GM19438 (cell line): ENCODE results near the gene PXT1.
"Not testable (repeated sequence)": the region's sequence is repeated elsewhere in the genome, so short reads cannot be mapped to it uniquely, and the experiment has no call there.

Experiments used
- ATAC-seq: cut with Tn5 transposase; IDR thresholded peaks from one replicate; pipeline ENCODE4 v1.9.1; 2021; ENCODE audit warnings: low read depth; ENCODE audit not compliant: unreplicated experiment

The PXT1 gene

DNA sequence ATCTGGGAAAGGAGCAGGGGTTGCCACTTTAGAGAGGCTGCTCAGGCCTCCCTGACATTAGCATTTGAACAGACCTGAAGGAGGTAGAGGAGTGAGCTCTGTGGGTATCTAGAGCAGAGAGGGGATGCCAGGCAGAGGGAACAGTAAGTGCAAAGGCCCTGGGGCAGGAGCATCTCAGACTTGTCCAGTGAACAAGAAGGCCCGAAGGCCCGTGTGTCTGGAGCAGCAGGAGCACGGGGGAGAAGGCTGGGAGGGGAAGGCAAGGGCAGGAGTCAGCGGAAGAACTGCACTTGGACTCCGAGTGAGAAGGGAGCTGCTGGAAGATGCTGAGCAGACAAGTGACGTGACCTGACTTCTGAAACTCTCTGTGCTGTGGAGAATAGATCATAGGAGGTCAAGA is 70.6 kb downstream of the PXT1 start:
- no peak for ATAC-seq

DNA sequence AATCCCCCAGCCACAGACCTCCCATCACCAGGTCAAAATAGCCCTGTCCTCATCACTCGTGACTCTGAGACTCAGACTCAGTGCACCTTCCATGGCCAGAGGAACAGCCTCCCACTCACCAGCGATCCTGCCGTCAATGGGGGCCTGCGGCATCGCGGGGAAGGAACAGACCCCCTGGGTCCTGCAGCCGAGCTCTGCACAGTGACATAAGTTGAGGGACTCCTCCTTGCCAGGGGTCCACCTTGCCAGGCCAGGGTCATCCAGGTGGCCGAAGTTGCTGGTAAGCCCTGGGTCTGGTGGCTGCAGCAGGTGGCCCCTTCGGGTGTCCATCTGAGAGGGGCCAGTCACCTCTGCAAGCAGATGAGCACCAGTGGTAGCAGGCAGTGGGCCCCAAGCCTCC is 71.4 kb downstream of the PXT1 start:
- no peak for ATAC-seq

DNA sequence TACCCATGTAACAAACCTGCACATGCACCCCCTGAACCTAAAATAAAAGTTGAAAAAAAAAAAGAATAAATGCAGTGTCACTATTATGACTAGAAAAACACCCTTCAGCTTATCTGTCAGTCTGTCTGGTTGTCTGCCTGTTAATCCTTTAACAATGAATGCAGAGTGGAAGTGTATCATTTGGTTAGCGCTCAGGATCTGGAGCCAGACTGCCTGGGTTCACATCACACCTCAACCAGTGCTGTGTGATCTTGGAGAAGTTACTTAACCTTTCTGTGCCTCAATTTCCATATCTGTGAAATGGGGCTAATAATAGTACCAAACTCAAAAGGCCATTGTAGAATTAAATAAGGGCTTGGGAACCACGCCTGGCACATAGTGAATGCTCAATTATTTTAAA is 72.0 kb downstream of the PXT1 start:
- ATAC-seq = no peak

DNA sequence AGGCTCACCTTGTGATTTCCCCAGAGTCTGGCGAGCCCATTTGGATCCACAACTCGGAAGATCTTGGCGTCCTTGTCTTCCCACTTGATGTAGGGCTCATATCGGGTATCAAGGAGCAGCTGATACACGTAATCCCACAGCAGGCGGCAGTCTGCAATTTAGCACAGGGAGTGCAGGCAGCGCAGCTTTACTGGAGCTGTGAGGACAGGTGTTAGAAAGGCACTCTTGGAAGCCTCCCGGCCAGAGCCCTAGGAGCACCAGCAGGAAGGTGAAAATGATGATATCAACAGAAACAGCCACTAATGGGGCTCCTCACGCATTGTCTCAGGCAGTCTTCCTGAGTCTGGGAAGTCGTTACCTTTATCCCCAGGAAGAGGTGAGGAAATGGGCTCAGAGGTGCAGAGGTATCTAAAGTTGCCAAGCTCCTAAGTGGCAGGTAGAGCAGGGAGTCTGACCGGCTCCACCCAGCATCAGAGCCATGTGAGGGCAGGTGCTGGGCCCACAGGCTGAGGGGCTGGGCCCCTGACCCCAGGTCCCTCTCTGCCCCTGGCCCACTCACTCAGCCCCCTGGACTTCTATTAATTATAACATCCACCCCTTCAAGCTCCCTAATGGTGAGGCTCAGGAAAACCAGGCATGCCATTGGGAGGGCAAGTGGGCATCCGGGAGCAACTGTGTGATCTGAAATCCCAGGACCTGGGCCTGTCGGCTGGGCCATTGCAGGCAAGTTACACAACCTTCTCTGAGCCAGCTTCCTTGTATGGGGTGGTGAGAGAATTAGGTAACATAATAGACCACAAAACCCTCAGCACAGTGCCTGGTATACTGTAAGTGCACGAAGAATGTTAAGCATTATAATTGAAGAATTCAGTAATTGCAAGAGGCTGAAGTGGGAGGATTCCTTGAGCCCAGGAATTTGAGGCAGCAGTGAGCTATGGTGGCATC is 73.5 kb downstream of the PXT1 start:
- ATAC-seq = no peak

DNA sequence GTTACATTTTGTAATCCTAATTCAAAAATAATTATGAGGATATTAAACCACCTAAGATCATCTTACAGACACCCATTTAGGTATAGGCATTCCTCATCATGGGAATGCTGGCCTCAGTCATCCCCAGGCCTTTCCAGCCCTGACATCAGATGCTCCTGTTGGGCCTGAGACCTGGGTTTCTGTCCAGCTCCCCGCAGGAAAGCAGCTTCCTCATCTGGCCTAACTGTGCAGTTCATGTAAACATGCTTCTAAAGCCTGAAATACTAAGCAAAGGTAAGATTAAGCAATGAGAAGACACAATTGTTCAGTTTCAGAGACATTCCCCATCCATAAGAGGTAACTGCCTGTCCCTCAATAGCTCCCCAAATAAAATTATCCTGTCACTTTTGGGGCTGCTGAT is 74.2 kb downstream of the PXT1 start:
- ATAC-seq = no peak

DNA sequence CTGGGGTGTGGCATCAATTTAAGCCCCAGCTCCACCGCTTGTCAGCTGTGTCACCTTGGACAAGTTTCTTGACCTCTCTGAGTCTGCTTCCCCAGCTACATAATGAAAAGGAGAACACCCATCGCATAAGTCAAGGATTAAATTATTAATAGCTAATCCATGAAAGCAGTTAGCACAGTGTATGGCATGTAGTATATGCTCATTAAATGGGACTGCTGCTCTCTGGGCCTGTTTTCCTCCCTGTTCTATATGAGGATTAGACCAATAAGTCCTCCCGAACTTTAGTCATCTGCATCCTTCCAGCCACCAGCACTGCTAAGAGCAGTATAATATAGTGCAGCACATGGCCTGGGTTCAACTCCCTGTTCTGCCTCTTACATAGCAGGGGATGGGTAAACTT is 74.9 kb downstream of the PXT1 start:
- no peak for ATAC-seq

DNA sequence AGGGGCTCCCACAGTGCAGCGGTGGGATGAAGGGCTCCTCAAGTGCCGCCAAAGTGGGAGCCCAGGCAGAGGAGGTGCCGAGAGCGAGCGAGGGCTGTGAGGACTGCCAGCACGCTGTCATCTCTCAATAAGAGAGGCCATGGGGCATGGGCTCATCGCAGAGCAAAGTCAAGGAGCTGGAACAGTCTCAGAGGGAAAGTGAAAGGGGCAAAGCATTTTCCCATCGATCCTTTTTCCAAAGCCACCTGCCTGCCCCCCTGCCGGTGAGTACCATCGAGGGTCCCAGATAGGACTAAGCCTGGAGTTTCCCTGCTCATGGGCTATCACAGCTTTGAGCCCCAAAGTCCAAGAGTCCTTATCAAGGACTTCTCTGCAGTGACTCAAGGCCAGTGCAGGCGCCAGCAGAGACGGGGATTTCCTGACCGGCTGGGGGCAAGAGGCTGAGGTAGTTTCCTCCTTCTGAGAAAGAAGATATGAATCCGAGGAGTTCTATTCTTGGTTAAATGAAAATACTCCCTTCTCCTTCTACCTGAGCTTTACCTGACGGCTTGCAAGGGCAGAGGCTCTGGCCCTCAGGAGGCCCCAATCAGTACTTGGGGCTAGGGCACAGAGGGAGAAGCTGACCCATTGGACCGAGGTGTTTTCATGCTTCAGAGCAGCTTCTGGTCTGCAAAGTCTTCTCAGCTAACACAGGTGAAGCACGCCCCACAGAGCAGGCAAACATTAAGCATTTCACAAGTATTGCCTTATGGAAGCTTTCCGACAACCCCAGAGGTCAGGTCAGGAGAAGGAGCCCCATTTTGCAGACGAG is 77.8 kb downstream of the PXT1 start:
- ATAC-seq = no peak

- not testable (repeated sequence) for ATAC-seq
These were observed 78.5 kb downstream of the PXT1 start for GRCh38 chr6:36364061-36364635.

GRCh38 chr6:36363371-36363752 is 79.3 kb downstream of the PXT1 start:
- ATAC-seq = not testable (repeated sequence)

DNA sequence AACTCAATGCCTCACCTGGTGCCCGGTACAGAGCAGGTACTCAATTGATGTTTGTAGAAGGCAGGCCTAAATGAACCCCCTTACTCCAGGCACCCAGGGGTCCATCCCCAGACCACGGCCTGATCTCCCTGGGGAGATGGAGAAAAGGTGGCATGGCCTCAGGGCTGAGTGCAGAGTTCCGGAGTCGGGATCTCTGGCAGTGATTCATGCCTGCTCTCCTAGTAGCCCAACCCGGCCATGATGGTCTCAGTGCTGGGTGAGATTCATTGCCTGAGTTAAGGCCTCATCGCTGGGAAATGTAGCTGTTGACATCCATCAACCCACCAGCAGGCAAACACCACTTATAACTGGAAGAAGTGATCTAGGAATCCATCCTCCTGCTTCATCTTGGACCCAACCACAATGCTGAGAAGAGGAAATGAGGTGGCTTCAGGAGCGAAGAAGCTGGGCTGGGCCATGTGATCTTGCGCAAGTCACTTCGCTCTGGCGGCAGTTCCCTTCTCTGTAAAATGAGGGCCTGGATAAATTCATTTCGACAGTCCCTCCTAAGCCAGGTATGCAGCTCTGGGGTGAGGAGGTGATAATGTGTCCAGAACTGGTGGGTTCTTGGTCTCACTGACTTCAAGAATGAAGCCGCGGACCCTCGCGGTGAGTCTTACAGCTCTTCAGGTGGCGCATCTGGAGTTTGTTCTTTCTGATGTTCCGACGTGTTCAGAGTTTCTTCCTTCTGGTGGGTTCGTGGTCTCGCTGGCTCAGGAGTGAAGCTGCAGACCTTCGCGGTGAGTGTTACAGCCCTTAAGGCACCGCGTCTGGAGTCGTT is 79.9 kb downstream of the PXT1 start:
- ATAC-seq = no peak

DNA sequence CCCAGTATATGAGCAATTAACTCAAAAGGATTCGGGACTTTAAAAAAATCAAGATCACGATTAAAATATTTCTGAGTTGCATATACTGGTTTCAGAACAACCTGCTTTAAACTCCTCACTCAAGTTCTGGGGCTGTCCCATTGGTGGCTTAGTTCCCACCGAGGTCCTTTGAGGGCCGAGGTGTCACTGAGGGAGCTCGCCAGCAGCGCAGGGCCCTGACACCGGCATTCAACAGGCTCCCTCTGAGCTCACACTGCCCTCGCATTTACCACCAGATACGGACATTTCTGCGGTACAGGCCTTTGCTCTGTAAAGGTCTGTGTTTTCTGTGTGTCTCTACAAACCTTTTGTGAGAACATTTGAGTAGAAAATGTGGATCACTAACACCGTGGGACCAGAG is 81.6 kb downstream of the PXT1 start:
- no peak for ATAC-seq

DNA sequence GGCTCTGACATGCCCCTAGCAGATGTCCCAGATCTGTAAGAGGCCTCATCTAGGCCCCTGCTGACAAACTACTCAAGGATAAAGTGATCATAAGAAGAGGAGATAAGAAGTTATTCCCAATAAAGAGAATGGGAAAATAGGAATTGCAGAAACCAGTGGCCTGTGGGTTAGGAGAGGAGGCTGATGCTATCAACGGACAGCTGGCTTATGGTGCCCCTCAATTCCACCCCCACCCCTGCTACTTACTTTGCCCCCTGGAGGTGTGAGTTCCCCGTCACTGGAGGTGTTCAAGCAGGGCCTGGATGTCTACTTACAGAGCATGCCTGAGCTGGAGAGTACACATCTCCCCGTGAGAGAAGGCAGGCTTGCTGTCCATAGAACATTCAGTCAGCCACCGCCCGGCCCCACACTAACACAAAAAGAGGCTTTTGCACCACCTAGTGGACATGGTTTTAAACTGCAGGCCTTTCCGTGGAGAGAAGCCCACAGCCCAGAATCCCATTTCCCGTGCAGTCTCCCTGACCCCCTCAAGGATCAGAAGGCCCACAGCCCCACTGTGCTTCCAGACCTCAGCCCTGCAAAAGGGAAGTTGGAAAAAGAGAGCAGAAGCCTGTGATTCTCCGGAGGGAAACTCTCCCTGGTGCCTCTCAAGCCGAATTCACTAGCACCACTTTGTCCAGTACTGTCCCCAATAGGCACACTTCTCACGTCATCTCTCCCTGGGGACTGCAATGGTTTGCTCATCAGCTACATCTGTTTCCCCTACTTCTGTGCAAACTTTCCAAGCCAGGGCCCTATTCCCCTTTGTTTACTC is 82.2 kb downstream of the PXT1 start:
- ATAC-seq = no peak

DNA sequence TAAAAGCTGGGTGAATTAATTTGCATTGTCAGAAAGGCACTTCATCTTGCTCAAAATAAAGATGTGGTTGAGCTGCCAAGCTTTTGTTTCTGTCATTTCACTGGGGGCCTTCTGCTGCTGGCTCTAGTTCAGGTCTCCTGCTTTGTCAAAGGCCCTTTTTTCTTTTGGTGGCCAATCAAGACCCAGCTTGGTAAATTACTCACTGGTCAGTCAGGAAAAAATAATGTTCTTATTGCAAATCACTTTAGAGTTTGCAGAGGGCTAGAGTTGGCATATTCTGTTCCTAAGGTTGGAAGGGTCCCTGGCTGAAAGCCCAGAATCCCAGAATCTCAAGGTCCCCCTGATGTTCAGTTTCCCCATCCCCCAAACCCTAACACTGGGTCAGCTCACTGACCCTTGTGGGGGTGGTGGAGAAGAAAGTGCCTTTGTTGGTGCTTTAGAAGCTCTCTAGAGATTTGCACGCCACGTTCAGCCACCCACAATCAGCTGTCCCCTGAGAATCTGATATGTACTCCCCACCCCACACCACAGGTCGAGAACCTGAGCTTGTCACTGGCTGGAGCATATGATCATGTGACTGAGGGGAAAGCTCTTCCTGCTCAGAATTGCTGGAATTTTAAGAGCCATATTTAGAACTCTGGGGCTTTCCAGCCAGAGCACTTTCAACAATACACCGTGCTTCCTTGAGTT is 84.3 kb downstream of the PXT1 start:
- no peak for ATAC-seq

- no peak for ATAC-seq
These were observed 84.8 kb downstream of the PXT1 start for GRCh38 chr6:36357872-36358225.

- ATAC-seq = no peak
These were observed 86.8 kb downstream of the PXT1 start for GRCh38 chr6:36355819-36356218.

- ATAC-seq = no peak
These were observed 89.2 kb downstream of the PXT1 start for GRCh38 chr6:36353411-36353915.

- ATAC-seq = no peak
These were observed 90.0 kb downstream of the PXT1 start for GRCh38 chr6:36352477-36353157.
